Upper lobe of left lung (tissue), 6 donors: ENCODE measurements around the gene TAS2R30. TPM values are rescaled to one million over a fixed set of nuclear protein-coding genes. Genes with fewer than 3 reads are reported as not detected.

Experiments used
- ATAC-seq, 2 donors: fragments of 200-7000 bp; cut with Tn5 transposase; one replicate each; pipeline ENCODE4 v1.9.1; 2022; ENCODE audit warnings: mild to moderate bottlenecking in 2 of 2, moderate library complexity in 2 of 2; ENCODE audit not compliant: low FRiP score in 2 of 2
- DNase-seq, 2 donors: peaks; one replicate each; pipeline ENCODE4 v3.0.0-alpha.2; 2019 to 2020
- H3K27ac ChIP-seq, 4 donors: fragments of 200-600 bp; sonication (generic); one replicate each; pipeline ENCODE4 v1.5.1; 2016 to 2019
- H3K27me3 ChIP-seq, 4 donors: fragments of 200-600 bp; sonication (generic); one replicate each; pipeline ENCODE4 v1.5.1; 2017 to 2019
- H3K36me3 ChIP-seq, 4 donors: fragments of 200-600 bp; sonication (generic); one replicate each; pipeline ENCODE4 v1.5.1; 2016 to 2019
- H3K4me1 ChIP-seq, 4 donors: fragments of 200-600 bp; sonication (generic); one replicate each; pipeline ENCODE4 v1.5.1; 2018 to 2019
- H3K4me3 ChIP-seq, 4 donors: fragments of 200-600 bp; sonication (generic); one replicate each; pipeline ENCODE4 v1.5.1; 2017 to 2019; ENCODE audit warnings: mild to moderate bottlenecking in 2 of 4, moderate library complexity in 1 of 4
- H3K9me3 ChIP-seq, 4 donors: fragments of 200-600 bp; sonication (generic); one replicate each; pipeline ENCODE4 v1.5.1; 2018 to 2019
- CTCF ChIP-seq, 6 experiments: fragments of 450-650 bp in 4 of 6; fragments of 200-600 bp in 2 of 6; sonication (generic) in 2 of 6; IDR thresholded peaks; one replicate each; pipeline ENCODE4 v1.5.1; 2016 to 2019; ENCODE audit warnings: antibody characterized with exemption in 6 of 6
- EP300 ChIP-seq, 4 donors: sonication (generic); formaldehyde crosslinking; IDR thresholded peaks; one replicate each; pipeline ENCODE4 v1.5.1; 2017; ENCODE audit warnings: antibody characterized with exemption in 4 of 4, control low read depth in 2 of 4
- POLR2A ChIP-seq, 4 donors: fragments of 450-650 bp; IDR thresholded peaks; one replicate each; pipeline ENCODE4 v1.5.1; 2016 to 2017; ENCODE audit warnings: antibody characterized with exemption in 4 of 4, mild to moderate bottlenecking in 2 of 4
- POLR2AphosphoS5 ChIP-seq, 2 donors: sonication (generic); formaldehyde crosslinking; IDR thresholded peaks; one replicate each; pipeline ENCODE4 v1.5.1; 2017; ENCODE audit warnings: antibody characterized with exemption in 2 of 2
- WGBS, 2 donors: methylation state at CpG; one replicate each; pipeline ENCODE4 v1.1.5; 2017 to 2018; 5-methylcytosine and 5-hydroxymethylcytosine counted together
- total RNA-seq, 6 donors: library from RNA; depleted of rRNA in 4 of 6; stranded (reverse); fragments of >200 nt in 4 of 6; gene quantifications; one replicate each; pipeline versions ENCODE4 v1.1.0 to v1.2.1, GENCODE V29; 2016 to 2021
- donor health status: DM: no; HTN: no; CAD: no; lungs with moderate emphysema.
- donor health status: DM: no; HTN: yes; CAD: no; lungs with severe emphysema.

Gene TAS2R30
- total RNA-seq, 6 donors from 2014 or later: 1.4 to 20.2 (median 6.0) TPM

DNA sequence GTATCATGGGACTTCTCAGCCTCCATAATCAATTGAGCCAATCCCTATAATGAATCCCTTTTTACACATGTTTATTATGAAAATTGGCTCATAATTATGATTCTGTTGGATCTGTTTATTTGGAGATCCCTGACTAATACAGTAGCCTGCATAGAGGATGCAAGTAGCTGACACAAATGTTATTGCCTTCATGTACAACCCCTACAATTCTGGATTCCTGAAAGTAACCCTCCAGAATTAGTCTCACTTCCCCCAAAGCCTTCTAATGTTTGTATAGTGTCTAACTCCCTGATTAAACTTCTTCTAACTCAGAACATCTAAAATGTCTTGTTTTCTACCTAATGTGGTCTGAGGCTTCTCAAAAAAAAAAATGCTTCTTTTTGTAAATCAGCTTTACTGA, 29.9 kb upstream of the TAS2R30 start:
- ATAC-seq: no peak
- no peak overlapping the region for H3K27ac ChIP-seq
- no peak overlapping the region for H3K4me3 ChIP-seq
- H3K9me3 ChIP-seq: no peaks in the 10 kb centered on the region
- no peaks in the 10 kb centered on the region for H3K27me3 ChIP-seq
- DNase-seq: no peak
- peaks cover 8 to 9% (median 8%) of the 10 kb centered on the region in 4 donors for H3K4me1 ChIP-seq
- peaks cover 0 to 7% (median 0%) of the 10 kb centered on the region in 4 donors for H3K36me3 ChIP-seq
- TF ChIP-seq CTCF (IDR thresholded peaks at IDR 0.05): no peak
- TF ChIP-seq POLR2A (IDR thresholded peaks at IDR 0.05): no peak
- no peak for TF ChIP-seq EP300 (IDR thresholded peaks at IDR 0.05)
- no peak for TF ChIP-seq POLR2AphosphoS5 (IDR thresholded peaks at IDR 0.05)

DNA sequence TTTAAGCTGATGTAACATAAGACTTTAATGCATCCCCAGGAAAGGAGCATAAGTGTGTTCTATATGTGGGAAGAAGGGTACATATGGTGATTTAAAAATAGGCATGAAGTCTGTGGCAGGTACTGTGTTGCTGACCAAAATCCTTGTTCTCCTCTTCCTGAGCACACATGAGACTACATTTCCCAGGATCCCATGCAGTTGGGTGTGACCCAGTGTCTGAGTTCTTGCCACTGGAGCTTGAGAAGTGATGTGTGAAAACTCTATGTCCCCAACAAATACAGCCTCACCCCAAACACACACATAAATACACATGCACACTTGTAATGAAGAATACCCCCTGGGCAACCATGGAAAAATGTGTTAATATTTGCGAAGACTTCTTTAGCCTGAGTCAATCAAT, 28.1 kb upstream of the TAS2R30 start:
- no peak for DNase-seq
- ATAC-seq: no peak
- TF ChIP-seq EP300 (IDR thresholded peaks at IDR 0.05) (no peak), POLR2A (IDR thresholded peaks at IDR 0.05) (no peak), POLR2AphosphoS5 (IDR thresholded peaks at IDR 0.05) (no peak), CTCF (IDR thresholded peaks at IDR 0.05) (no peak)
- WGBS, 2 donors: 93 to 96% methylated on average over 1 of the region's 1 CpG
- peaks cover 0 to 9% (median 2%) of the 10 kb centered on the region in 4 donors for H3K4me1 ChIP-seq
- H3K9me3 ChIP-seq: no peaks in the 10 kb centered on the region
- no peak overlapping the region for H3K4me3 ChIP-seq
- peaks cover 0 to 7% (median 0%) of the 10 kb centered on the region in 4 donors for H3K36me3 ChIP-seq
- H3K27ac ChIP-seq: no peak overlapping the region
- no peaks in the 10 kb centered on the region for H3K27me3 ChIP-seq

- Histone ChIP-seq H3K36me3 (no peaks in the 10 kb centered on the region), H3K27ac (no peak overlapping the region), H3K4me3 (no peak overlapping the region), H3K27me3 (no peaks in the 10 kb centered on the region), H3K9me3 (no peaks in the 10 kb centered on the region), H3K4me1 (peaks cover 0 to 9% (median 2%) of the 10 kb centered on the region in 4 donors)
- WGBS, 2 donors: 43 to 47% methylated on average over 5 of the region's 5 CpGs
- TF ChIP-seq POLR2AphosphoS5 (IDR thresholded peaks at IDR 0.05): no peak
- no peak for TF ChIP-seq CTCF (IDR thresholded peaks at IDR 0.05)
- TF ChIP-seq EP300 (IDR thresholded peaks at IDR 0.05): no peak
- no peak for TF ChIP-seq POLR2A (IDR thresholded peaks at IDR 0.05)
- no peak for ATAC-seq
- DNase-seq: no peak
Observed at GRCh38 chr12:11158885-11159444, 24.5 kb upstream of the TAS2R30 start.

DNA sequence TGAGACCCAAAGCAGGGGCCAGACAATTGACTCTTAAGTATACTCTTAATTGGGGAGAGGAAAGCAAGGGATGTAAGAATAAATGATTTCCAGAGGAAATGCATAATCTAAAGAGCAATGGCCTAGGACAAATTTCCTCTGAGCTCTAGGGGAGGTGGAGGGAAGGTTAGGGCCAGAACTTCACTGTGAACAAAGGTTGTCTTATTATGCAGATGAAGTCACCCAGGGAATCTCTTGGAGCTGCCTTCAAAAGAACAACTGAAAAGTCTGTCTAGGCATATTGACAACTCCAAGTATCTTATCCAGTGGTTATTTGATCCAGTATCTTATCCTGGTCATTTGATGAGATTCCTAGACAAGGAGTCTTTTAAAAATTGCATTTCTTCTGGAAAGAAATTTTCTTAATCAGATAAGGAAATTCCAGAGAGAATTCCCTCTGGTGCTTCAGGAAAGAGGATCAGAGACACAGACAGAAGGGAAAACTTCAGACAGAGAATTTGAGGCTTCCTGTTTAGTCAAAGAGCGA, 20.0 kb upstream of the TAS2R30 start:
- WGBS, 2 donors: 85 to 90% methylated on average over 1 of the region's 1 CpG
- H3K9me3 ChIP-seq: no peaks in the 10 kb centered on the region
- DNase-seq: no peak
- H3K4me3 ChIP-seq: no peak overlapping the region
- H3K4me1 ChIP-seq: peaks cover 0 to 9% (median under 1%) of the 10 kb centered on the region in 4 donors
- no peaks in the 10 kb centered on the region for H3K36me3 ChIP-seq
- no peak overlapping the region for H3K27ac ChIP-seq
- no peak for TF ChIP-seq EP300 (IDR thresholded peaks at IDR 0.05)
- no peak for TF ChIP-seq CTCF (IDR thresholded peaks at IDR 0.05)
- no peak for TF ChIP-seq POLR2AphosphoS5 (IDR thresholded peaks at IDR 0.05)
- TF ChIP-seq POLR2A (IDR thresholded peaks at IDR 0.05): no peak
- ATAC-seq: no peak
- H3K27me3 ChIP-seq: no peaks in the 10 kb centered on the region

GRCh38 chr12:11152725-11153124, 18.3 kb upstream of the TAS2R30 start:
- H3K27ac ChIP-seq: no peak overlapping the region
- ATAC-seq: no peak
- 93 to 98% methylated on average over 2 of the region's 2 CpGs for WGBS, 2 donors

More at GRCh38 chr12:11152725-11153124, 18.3 kb upstream of the TAS2R30 start:
- Histone ChIP-seq H3K4me1 (no peaks in the 10 kb centered on the region), H3K4me3 (no peak overlapping the region), H3K9me3 (no peaks in the 10 kb centered on the region), H3K27me3 (no peaks in the 10 kb centered on the region), H3K36me3 (no peaks in the 10 kb centered on the region)
- TF ChIP-seq POLR2AphosphoS5 (IDR thresholded peaks at IDR 0.05): no peak
- TF ChIP-seq EP300 (IDR thresholded peaks at IDR 0.05): no peak
- TF ChIP-seq POLR2A (IDR thresholded peaks at IDR 0.05): no peak
- no peak for TF ChIP-seq CTCF (IDR thresholded peaks at IDR 0.05)
- DNase-seq: no peak
